ENCODE measurements around the gene WDR70.
"Not testable (repeated sequence)": the region's sequence is repeated elsewhere in the genome, so short reads cannot be mapped to it uniquely, and the experiment has no call there.

WDR70 gene

GRCh38 chr5:37379100-37379628 is at the start of gene WDR70:
Gene WDR70, plus strand, starts transcription at chr5:37379318. Its CDS starts 50 bp downstream, at chr5:37379368.
- peak; percentile 75 for DNase-seq

- not testable (repeated sequence) for DNase-seq
Measured at GRCh38 chr5:37334754-37335153, 44.4 kb upstream of the WDR70 start.

DNA sequence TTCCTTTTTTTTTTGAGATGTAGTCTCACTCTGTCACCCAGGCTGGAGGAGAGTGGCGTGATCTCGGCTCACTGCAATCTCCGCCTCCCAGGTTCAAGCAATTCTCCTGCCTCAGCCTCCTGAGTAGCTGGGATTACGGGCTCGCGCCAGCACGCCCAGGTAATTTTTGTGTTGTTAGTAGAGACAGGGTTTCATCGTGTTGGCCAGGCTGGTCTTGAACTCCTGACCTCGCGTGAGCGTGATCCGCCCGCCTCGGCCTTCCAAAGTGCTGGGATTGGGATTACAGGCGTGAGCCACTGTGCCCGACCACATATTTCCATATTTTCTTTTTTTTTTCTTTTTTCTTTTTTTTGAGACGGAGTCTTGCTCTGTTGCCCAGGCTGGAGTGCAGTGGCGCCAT is 36.4 kb upstream of the WDR70 start:
- DNase-seq = not testable (repeated sequence)

DNA sequence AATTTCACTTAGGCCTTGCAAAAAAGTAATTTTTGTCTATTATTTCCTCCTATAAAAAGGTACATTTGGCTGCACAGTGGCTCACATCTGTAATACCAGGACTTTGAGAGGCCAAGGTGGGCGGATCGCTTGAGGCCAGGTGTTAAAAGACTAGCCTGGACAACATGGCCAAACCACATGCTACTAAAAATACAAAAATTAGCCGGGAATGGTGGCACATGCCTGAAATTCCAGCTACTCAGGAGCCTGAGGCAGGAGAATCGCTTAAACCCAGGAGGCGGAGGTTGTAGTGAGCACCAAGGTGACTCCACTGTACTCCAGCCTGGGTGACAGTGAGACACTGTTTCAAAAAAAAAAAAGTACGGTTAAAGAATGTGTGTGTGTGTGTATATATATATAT is 24.0 kb upstream of the WDR70 start:
- DNase-seq = no peak

DNA sequence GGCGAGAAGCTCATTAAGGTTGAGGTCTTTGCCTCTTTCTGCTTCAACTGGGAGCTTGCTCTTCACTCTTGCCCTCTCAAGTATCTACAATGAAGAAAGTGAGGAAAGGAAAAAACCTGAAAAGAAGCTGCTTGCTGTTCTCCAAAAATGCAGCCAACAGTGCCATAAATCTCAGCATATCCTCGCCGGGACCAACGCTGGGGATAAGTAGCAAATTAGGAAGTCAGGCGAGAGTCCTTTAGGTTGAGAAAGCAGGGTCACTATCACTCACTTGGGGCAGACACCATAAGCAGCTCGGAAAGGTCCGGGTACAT is 8.6 kb upstream of the WDR70 start:
- no peak for DNase-seq

DNA sequence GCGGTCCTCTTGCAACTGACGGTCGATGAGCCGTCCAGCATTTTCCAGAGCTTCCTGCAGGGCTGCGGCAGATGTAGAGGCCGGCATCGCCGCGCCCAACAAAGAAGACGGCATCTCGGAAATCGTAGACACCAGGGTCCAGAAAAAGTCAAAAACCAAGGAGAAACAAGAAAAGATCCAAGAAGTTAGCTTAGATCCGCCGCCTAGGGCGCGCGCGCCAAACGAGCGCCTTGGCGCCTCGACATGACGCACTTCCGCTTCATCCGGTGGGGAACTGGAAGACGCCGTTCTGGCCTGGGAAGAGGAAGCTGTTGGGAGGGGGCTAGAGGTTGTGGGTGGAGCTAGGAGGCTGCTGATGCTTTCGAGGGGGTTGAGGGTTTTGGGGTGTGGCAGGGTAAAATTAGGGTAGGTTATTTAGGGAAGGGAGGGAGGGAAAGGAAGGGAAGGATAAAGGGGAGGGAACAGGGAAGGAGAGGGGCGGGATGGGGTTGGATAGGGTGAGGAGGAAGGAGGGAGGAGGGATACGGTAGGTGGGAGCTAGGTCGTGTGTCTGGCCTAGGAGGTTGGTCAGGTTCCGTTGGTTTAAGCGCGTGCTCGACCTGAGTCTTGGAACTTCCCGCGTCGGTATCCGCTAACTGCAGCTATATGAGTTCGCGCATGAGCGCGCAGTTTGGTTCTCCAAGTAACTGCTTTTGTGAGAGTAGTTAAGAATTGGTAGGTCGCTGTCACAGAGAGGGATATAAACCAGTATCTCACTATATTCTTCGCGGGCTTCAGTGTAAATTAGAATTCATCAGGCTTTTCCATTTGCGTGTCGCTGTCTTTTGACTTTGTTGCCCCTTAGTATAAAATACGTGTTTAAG is 8.0 kb upstream of the WDR70 start, which contains the start of gene NUP155:
Gene NUP155 (minus strand): TSS at position 243 of the 863 bp plus-strand sequence. CDS start 129 bp downstream, at position 114.
- peak; percentile 88 for DNase-seq

DNA sequence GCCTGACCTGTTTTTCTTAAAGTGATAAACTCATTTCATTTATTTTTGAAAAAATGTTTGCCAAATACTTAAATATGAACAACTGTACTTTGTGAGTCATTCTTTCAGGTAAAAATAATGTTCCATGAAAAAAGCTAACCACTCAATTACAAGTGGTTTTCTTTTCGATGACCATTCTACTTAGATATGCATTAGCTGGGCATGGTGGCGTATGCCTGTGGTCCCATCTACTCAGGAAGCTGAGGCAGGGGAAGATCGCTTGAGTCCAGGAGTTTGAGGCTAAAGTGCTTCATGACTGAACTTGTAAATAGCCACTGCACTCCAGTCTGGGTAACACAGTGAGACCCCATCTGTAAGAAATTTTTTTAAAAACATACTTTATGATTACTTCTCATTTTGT is 4.0 kb upstream of the WDR70 start:
- DNase-seq = no peak

DNA sequence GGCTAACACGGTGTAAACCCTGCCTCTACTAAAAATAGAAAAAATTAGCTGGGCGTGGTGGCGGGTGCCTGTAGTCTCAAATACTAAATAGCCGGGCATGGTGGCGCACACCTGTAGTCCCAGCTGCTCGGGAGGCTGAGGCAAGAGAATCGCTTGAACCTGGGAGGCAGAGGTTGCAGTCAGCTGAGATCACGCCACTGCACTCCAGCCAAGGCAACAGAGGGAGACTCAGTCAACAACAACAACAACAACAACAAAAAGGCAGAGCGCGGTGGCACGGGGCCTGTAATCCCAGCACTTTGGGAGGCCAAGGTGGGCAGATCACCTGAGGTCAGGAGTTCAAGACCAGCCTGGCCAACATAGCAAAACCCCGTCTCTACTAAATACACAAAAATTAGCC is 1.1 kb upstream of the WDR70 start:
- DNase-seq = not testable (repeated sequence)

- no peak for DNase-seq
Measured at GRCh38 chr5:37391591-37391990, 12.5 kb downstream of the WDR70 start.

GRCh38 chr5:37396352-37396751 is 17.2 kb downstream of the WDR70 start:
- no peak for DNase-seq

DNA sequence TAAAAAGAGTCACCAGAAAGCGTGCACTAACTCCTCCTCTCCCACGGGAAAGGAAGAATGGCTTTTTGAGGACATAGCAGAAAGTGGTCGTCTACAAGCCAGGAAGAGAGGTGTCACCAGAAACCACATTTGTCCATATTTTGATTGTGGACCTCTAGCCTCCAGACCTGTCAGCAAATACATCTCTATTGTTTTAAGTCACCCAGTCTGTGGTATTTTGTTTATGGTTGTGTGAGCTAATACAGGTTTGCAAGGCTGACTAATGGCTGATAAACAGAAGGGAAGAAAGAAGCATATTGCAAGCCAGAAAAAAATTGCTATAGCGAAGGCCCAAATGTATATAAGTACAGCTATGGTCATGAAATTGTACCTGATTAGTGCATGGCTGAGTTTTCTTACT is 21.4 kb downstream of the WDR70 start:
- no peak for DNase-seq

GRCh38 chr5:37412515-37412914 is 33.4 kb downstream of the WDR70 start:
- no peak for DNase-seq

DNA sequence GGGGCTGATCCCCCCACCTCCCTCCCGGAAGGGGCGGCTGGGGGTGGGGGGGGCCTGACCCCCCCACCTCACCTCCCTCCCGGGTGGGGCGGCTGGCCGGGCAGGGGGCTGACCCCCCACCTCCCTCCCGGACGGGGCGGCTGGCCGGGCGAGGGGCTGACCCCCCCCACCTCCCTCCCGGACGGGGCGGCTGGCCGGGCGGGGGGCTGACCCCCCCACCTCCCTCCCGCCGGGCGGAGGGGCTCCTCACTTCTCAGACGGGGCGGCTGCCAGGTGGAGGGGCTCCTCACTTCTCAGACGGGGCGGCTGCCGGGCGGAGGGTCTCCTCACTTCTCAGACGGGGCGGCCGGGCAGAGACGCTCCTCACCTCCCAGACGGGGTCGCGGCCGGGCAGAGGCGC is 36.3 kb downstream of the WDR70 start:
- DNase-seq = not testable (repeated sequence)

GRCh38 chr5:37417347-37417746 is 38.2 kb downstream of the WDR70 start:
- DNase-seq = no peak

GRCh38 chr5:37424441-37424840 is 45.3 kb downstream of the WDR70 start:
- no peak for DNase-seq

GRCh38 chr5:37428044-37428443 is 48.9 kb downstream of the WDR70 start:
- no peak for DNase-seq

GRCh38 chr5:37435261-37435660 is 56.1 kb downstream of the WDR70 start:
- no peak for DNase-seq

DNA sequence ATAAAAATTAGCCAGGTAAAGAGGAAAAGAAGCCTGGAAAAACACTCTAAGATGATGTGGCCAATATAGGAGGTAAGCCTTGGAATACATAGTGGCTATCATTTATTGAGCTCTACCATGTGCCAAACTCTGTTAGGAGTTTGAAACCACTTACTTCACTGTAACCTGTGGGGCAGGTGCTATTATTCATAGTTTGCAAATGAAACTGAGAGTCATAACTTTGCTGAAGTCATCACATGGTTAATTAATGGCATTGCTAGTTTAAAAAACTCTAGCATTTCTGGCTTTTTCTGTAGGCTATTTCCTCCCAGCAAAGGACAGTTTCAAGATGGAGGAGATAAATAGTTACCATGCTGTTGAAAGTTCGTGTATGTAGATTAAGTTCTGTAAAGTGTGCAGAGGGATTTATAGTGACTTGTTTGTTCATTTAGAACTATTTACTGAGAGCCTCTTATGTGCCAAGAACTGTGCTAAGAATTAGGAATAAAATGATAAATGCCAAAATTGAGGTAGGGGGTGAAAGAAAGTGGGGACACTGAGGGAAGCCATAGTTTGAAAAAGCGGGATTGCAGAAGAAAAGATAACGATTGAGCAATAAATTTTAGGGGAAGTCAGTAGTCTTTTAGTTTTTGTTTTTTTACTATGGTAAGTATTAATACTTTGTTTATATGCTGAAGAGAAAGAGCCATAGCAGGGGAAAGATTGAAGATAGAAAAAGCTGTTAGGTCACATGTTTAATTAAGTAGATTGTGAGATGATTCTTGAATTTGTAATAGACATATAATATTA is 57.2 kb downstream of the WDR70 start:
- DNase-seq = no peak

DNA sequence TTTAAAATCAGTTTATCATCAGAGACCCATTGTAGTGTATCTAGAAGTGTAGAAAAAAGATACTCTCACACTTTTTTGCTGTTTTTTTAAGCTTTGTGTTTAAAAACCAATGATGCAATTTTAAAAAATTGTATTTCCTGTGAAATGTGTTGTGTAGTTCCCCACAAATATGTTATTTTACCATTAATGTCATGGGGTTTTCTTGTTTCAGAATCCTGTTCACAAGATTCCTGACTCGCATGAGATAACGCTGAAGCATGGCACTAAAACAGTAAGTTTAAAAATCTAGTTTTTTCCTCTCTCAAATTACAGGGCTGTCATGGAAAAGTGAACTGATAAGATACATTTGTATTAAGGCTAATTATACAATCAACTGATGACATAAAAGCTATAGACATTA is 58.6 kb downstream of the WDR70 start:
- no peak for DNase-seq

- not testable (repeated sequence) for DNase-seq
Measured at GRCh38 chr5:37445783-37446182, 66.7 kb downstream of the WDR70 start.

- no peak for DNase-seq
Measured at GRCh38 chr5:37448941-37449340, 69.8 kb downstream of the WDR70 start.

- not testable (repeated sequence) for DNase-seq
Measured at GRCh38 chr5:37451991-37452390, 72.9 kb downstream of the WDR70 start.

DNA sequence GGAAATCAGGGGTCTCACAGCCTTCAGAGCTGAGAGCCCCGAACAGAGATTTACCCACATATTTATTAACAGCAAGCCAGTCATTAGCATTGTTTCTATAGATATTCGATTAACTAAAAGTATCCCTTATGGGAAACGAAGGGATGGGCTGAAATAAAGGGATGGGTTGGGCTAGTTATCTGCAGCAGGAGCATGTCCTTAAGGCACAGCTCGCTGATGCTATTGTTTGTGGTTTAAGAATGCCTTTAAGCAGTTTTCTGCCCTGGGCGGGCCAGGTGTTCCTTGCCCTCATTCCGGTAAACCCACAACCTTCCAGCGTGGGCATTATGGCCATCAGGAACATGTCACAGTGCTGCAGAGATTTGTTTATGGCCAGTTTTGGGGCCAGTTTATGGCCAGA is 74.1 kb downstream of the WDR70 start:
- not testable (repeated sequence) for DNase-seq

All from activated CD8-positive, alpha-beta memory T cell treated with anti-CD3 and anti-CD28 coated beads, Interleukin-2, amount 50 U/mL, for 4 hours (primary cell).